NCI-H1417 treated with DMSO at 0.1 percent for 48 hours (cell line): ENCODE data around the gene PCBD1.

Experiments used
- DNase-seq: peaks from one replicate; lab custom pipeline; 2025; lab: John Stamatoyannopoulos, UW

Gene PCBD1

DNA sequence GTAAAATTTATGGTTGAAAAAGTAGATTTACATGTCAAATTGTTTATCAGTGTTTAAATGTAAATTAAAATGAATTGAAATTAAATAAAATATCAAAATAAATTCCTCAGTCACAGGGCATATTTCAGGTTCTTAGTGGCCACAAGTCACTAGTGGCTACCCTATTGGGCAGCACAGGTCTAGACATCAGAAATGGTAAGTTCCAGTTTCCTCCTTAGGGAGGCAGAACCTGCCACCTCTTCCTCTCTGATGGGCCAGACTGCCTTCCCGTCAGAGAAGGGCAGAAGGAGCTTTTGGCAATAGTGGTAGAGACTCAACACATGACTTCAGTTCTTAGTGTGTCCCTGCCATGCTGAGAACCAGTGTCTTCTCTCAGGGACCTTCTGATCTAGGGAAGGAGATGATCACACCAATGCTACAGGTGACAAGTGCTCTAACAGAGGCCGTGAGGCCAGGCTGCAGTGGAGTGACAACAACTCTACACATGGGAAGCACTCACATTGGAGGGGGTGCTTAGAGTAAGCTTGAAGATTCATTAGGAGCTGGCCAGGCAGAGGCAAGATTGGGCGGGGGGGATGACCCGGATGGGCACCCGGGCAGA, 14.4 kb upstream of the PCBD1 start:
- DNase-seq: no peak

DNA sequence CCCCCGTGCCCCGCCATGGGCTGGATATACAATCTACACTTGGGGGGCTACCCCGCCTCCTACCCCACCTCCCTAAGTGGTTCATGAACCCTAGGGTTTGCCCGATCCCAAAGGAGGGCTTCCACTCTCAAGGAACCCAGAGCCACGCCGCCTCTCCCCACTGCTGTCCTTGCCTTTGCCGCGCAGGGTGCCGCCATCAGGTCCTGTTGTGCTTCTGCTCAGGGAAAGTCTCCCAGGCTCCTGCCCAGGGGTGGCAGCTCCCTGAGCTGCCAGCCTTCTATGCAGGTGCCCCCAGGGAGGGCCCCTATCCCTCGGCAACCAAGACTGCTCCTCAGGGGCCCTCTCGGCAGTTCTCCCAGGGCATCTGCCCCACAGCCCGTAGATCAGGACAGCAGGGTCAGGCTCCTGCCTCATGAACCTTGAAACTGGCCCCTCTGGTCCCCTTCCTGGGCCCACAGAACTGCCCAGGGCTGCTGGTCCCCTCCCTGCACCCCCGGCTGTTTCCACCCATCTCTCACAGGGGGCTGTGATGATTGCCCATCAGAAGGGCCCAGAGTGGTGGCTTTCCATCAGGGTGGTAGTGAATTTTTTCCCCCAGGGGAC, 13.0 kb upstream of the PCBD1 start:
- no peak for DNase-seq

- DNase-seq: no peak
Measured at GRCh38 chr10:70899096-70899495, 10.7 kb upstream of the PCBD1 start.

DNA sequence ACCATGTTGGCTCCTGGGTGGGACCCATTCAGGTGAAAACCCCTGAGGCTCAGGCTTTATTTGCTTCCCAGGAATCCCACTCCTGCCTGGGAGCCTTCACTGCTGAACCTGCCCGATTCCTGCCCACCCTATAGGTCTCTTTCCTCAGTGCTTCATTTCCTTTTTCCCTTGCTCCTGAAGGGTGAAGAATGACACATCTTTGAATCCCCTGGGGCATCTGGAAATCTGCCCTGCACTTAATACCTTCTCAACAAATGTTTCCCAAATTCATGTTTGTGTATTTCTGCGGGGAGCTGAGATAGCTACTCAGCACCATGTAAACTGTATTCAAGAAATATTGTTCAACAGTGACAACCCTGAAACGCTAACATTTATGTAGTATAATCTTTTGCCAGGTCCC, 10.3 kb upstream of the PCBD1 start:
- DNase-seq: no peak

DNA sequence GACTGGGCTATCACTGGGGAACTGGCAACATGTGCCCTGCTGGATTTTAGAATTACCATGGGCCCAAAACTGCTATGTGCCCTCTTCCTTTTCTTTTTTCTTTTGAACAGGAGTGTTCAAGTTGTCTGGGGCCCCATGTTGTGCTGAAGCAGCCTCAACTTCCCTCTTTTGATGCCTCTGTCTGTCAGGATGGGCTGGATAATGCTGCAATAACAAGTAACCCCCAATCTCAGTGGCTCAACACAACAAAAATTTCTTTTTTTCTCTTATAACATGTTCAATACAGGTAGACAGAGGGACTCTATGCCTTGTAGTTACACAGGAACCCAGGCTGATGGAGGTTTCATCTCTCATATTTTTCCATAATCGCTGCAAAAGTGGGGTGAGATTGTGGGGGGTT, 8.2 kb upstream of the PCBD1 start:
- DNase-seq: no peak

- no peak for DNase-seq
Measured at GRCh38 chr10:70894416-70894815, 6.1 kb upstream of the PCBD1 start.

DNA sequence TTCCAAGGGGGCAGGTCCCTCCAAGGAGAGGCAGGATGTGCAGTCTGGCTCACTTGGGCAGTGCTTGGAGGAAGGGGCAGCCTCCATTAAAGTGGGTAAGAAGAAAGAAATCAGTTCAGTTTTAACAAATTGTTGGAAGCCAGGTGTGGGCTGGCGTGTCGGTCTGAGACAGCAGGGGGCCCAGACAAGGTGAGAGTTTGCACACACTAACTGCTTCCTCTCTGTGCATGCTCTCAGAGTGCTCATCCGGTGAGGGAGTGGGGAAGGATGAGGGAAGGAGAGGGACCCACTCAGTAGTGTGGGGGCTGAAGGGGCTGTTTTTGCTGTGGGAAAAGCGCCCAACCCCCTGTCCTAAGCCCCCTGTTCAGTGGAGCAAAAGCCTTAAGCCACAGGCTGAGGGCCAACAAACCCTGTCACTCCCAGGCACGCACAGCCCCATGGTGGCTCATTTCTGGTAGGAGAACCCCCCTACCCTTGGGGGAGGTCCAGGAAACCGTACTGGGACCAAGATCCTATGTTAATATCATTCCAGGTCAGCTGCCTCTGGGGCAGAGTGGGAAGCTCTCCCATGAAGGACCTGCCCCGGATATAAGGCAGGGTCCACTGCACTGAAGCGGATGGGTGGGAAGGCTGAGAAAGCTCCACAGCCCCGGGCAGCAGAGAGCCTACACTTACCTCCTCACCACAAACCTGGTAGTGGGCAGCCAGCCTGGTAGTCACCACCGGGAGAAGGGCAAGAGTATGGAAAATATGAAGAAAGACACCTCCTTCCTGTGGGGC, 5.1 kb upstream of the PCBD1 start:
- DNase-seq: no peak

- no peak for DNase-seq
Measured at GRCh38 chr10:70892631-70893030, 4.3 kb upstream of the PCBD1 start.

GRCh38 chr10:70891627-70892026, 3.3 kb upstream of the PCBD1 start:
- no peak for DNase-seq

GRCh38 chr10:70890917-70891431, 2.6 kb upstream of the PCBD1 start:
- no peak for DNase-seq

GRCh38 chr10:70889291-70889690, 926 bp upstream of the PCBD1 start:
- no peak for DNase-seq

DNA sequence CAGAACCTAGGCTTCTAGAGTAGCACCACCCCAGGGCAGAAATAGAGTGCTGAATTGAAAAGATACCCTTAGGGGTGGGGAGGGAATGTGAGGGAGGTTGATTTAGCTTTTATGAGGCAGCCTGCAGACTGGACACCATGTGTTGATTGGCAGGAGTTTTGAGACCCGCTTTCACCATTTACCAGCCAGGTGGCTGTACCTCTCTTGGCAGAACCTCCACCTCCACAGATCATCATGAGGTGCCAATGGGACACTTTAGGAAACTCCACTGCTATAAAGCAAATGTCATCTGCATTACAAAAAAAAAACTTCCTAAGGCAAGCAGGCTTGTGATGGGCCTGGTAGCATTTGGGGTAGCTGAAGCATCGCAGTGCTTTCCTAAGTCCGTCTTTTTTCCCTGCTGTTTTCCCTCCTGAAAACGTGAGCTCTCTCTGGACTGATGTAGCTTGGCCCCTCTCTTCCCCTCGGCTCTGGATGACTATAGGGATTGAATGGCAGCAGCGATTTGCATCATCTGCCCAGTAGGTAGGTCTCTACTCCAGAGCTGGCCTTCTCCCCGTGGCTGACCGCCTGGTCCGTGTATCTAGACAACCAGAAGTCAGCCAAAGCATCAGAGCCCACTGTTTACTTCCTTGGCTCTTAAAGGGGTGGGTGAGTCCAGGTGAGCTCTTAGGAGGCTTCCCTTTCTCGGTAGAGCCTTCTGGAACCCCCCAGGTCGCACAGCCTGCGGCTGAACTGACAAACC, 1.3 kb downstream of the PCBD1 start:
- DNase-seq: no peak

GRCh38 chr10:70885931-70886903, 2.1 kb downstream of the PCBD1 start:
- no peak for DNase-seq

DNA sequence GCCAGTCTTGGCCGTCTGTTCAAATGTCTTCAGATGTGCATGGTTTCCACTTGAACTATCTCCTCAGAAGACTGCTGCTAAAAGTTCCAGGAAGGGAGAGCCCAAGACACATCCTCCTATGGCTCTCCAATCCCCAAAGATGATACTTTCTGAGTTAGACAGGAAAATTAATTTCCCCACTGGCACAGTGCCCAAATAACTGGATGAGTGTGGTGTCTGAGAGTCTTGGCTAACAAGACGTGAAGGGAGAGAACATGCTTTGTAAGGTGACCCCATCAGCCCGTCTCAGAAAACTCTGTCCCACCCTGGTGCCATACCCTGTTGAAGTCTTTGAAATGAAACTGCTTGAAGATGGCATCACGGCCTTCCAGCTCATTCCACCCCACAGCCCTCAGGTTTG, 2.9 kb downstream of the PCBD1 start:
- DNase-seq: no peak

GRCh38 chr10:70884741-70885140, 3.6 kb downstream of the PCBD1 start:
- DNase-seq: no peak

DNA sequence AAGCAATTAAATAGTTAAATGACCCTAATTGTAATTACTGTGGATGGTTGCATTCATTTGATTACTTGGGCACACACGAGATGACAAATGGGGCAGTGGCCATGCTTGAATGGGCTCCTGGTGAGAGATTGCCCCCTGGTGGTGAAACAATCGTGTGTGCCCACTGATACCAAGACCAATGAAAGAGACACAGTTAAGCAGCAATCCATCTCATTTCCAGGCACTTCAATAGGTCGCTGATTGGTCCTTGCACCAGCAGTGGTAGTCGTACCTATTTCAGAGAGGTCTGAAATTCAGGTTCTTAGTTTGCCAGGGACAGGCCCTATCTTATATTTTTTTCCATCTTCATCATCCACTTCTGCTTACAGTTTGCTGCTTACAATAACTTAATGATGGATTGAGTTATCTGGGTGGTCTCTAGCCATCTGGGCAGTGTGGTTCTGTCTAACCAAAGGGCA, 8.3 kb downstream of the PCBD1 start:
- DNase-seq: peak; percentile 6

- DNase-seq: no peak
Measured at GRCh38 chr10:70879207-70879606, 9.2 kb downstream of the PCBD1 start.

- no peak for DNase-seq
Measured at GRCh38 chr10:70874061-70874460, 14.3 kb downstream of the PCBD1 start.

DNA sequence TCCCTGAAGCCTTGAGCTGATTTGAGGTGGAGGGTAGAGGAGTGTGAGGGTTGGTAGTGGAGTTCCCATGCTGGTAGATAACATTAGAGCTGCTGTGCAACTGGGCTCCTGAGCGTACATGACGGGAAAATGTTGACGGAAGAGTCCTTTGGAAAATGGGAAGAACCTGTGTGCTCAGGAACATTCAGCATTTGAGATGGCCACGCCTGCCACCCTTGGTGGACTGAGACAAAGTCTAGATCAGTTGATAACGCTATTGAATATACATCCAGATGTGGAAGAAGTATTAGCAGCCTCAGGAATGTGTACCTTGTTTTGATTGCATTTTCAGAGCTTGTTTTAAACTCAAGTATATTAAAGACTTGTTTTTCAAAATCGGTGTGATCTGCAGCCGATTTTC, 16.1 kb downstream of the PCBD1 start:
- DNase-seq: no peak

GRCh38 chr10:70866424-70866823, 21.9 kb downstream of the PCBD1 start:
- DNase-seq: no peak

- no peak for DNase-seq
Measured at GRCh38 chr10:70864935-70865334, 23.4 kb downstream of the PCBD1 start.
